A549 (cell line): Measurements from ENCODE around the gene IL1RAP.

Experiments used
- CTCF ChIP-seq: fragments of >200 bp; sonication (Bioruptor Twin); formaldehyde crosslinking; IDR thresholded peaks from 3 replicates; pipeline ENCODE4 v1.5.1; 2016
- EHF ChIP-seq: fragments of 250-450 bp; sonication (Bioruptor Pico); IDR thresholded peaks from 2 replicates; pipeline ENCODE4 v1.5.0; 2020; ENCODE audit warnings: mild to moderate bottlenecking
- MAFK ChIP-seq: fragments of 450-650 bp; IDR thresholded peaks from 2 replicates; pipeline ENCODE4 v1.6.1; 2014; ENCODE audit not compliant: partially characterized antibody

GRCh38 chr3:190696777-190697501 is 183.1 kb downstream of the IL1RAP start:
- peak; percentile 62 for TF ChIP-seq CTCF
- TF ChIP-seq MAFK: no peak
- TF ChIP-seq EHF (CRISPR knock-in tag): no peak
